IMR-90 (cell line): ENCODE measurements around the gene FADS2. TPM values are rescaled to one million over a fixed set of nuclear protein-coding genes. Genes with fewer than 3 reads are reported as not detected.

Experiments used
- ATAC-seq: fragments of 200-7000 bp; cut with Tn5 transposase; 2 replicates; pipeline ENCODE4 v1.9.1; 2020; ENCODE audit warnings: low read depth, mild to moderate bottlenecking, moderate library complexity
- BruUV-seq: library from RNA; stranded (reverse); fragments of 400-500 nt; replicated peaks from 2 replicates; lab custom pipeline; 2021; lab: Mats Ljungman, UMichigan
- CTCF ChIA-PET: fragments of 300-600 bp; formaldehyde crosslinking; extraction: SDS; loops from one replicate; lab custom pipeline; 2021; ENCODE audit warnings: antibody characterized with exemption; lab: Yijun Ruan, JAX
- POLR2A ChIA-PET: fragments of 300-600 bp; sonication (Branson Sonifier 250); formaldehyde crosslinking; loops from one replicate; lab custom pipeline; 2022; ENCODE audit warnings: antibody characterized with exemption; ENCODE audit not compliant: unreplicated experiment; lab: Charles Lee
- DNase-seq: peaks from one replicate; pipeline ENCODE4 v3.0.0; 2013
- H2AFZ ChIP-seq: replicated peaks from 2 replicates; pipeline ENCODE3; 2013; ENCODE audit warnings: low read length, mild to moderate bottlenecking; ENCODE audit not compliant: poor library complexity
- H2AK5ac ChIP-seq: 2 replicates; pipeline ENCODE4 v1.6.1; 2013; ENCODE audit warnings: low read depth, low read length, inconsistent platforms
- H2AK9ac ChIP-seq: replicated peaks from 2 replicates; pipeline ENCODE3; 2013; ENCODE audit warnings: mild to moderate bottlenecking, low read depth, low read length, moderate library complexity; ENCODE audit not compliant: poor library complexity
- H2BK120ac ChIP-seq: 2 replicates; pipeline ENCODE4 v1.6.1; 2013; ENCODE audit warnings: low read depth, low read length, inconsistent platforms
- H2BK15ac ChIP-seq: 3 replicates; pipeline ENCODE4 v1.6.1; 2013; ENCODE audit warnings: low read depth, low read length, inconsistent platforms
- H2BK20ac ChIP-seq: 2 replicates; pipeline ENCODE4 v1.6.1; 2013; ENCODE audit warnings: low read depth, mild to moderate bottlenecking, inconsistent platforms, low read length, moderate library complexity
- H2BK5ac ChIP-seq: 2 replicates; pipeline ENCODE4 v1.6.1; 2013; ENCODE audit warnings: mild to moderate bottlenecking, low read depth, low read length, inconsistent platforms; ENCODE audit not compliant: poor library complexity, severe bottlenecking
- H3K14ac ChIP-seq: replicated peaks from 2 replicates; pipeline ENCODE4 v1.6.1; 2013; ENCODE audit warnings: low read depth, low read length, inconsistent platforms
- H3K18ac ChIP-seq: 2 replicates; pipeline ENCODE4 v1.6.1; 2013; ENCODE audit warnings: low read depth, low read length, control low read depth
- H3K23ac ChIP-seq: 2 replicates; pipeline ENCODE4 v1.6.1; 2013; ENCODE audit warnings: low read depth, low read length, inconsistent platforms
- H3K27ac ChIP-seq: 2 replicates; pipeline ENCODE4 v1.5.1; 2013; ENCODE audit warnings: mild to moderate bottlenecking, control low read depth, low read length; ENCODE audit not compliant: insufficient read depth
- H3K27me3 ChIP-seq: 2 replicates; pipeline ENCODE4 v1.6.1; 2013; ENCODE audit warnings: low read length; ENCODE audit not compliant: control insufficient read depth, insufficient read depth
- H3K36me3 ChIP-seq: 2 replicates; pipeline ENCODE4 v1.6.1; 2013; ENCODE audit warnings: low read length, mixed read lengths; ENCODE audit not compliant: control insufficient read depth, insufficient read depth
- H3K4ac ChIP-seq: 2 replicates; pipeline ENCODE4 v1.6.1; 2013; ENCODE audit warnings: low read depth, low read length, inconsistent platforms
- H3K4me1 ChIP-seq: 2 replicates; pipeline ENCODE4 v1.6.1; 2013; ENCODE audit warnings: low read length, mixed read lengths; ENCODE audit not compliant: control insufficient read depth, insufficient read depth
- H3K4me2 ChIP-seq: 2 replicates; pipeline ENCODE4 v1.6.1; 2013; ENCODE audit warnings: low read depth, mild to moderate bottlenecking, control low read depth, low read length, moderate library complexity
- H3K4me3 ChIP-seq: 2 replicates; pipeline ENCODE4 v1.5.1; 2013; ENCODE audit warnings: low read depth, mild to moderate bottlenecking, control low read depth, low read length, moderate library complexity; ENCODE audit not compliant: insufficient read depth
- H3K56ac ChIP-seq: 2 replicates; pipeline ENCODE4 v1.6.1; 2013; ENCODE audit warnings: low read length, inconsistent platforms; ENCODE audit not compliant: insufficient read depth; ENCODE audit errors: extremely low read depth
- H3K79me1 ChIP-seq, 2 experiments: 2 replicates each; pipeline ENCODE4 v1.6.1; 2013; ENCODE audit warnings: low read length in 2 of 2, inconsistent platforms in 1 of 2, low read depth in 1 of 2
- H3K9ac ChIP-seq: 2 replicates; pipeline ENCODE4 v1.6.1; 2013; ENCODE audit warnings: low read depth, low read length, control low read depth
- H3K9me1 ChIP-seq: 2 replicates; pipeline ENCODE4 v1.6.1; 2013; ENCODE audit warnings: low read length, inconsistent platforms; ENCODE audit not compliant: insufficient read depth
- H3K9me3 ChIP-seq: 2 replicates; pipeline ENCODE4 v1.6.1; 2013; ENCODE audit warnings: low read length; ENCODE audit not compliant: control insufficient read depth, insufficient read depth
- H4K20me1 ChIP-seq: 2 replicates; pipeline ENCODE4 v1.6.1; 2013; ENCODE audit warnings: low read length, inconsistent platforms; ENCODE audit not compliant: insufficient read depth
- H4K5ac ChIP-seq: 2 replicates; pipeline ENCODE4 v1.6.1; 2013; ENCODE audit warnings: mild to moderate bottlenecking, low read depth, low read length, control low read depth
- H4K8ac ChIP-seq, 2 experiments: 2 replicates each; pipeline ENCODE4 v1.6.1; 2013; ENCODE audit warnings: low read depth in 2 of 2, low read length in 2 of 2, control low read depth in 1 of 2, inconsistent platforms in 1 of 2
- H4K91ac ChIP-seq: 2 replicates; pipeline ENCODE4 v1.6.1; 2013; ENCODE audit warnings: low read depth, low read length, inconsistent platforms; ENCODE audit not compliant: insufficient read depth
- BHLHE40 ChIP-seq: fragments of 150-350 bp; IDR thresholded peaks from 2 replicates; pipeline ENCODE4 v1.6.1; 2016; ENCODE audit warnings: mild to moderate bottlenecking, low read depth, low read length
- CEBPB ChIP-seq: IDR thresholded peaks from 2 replicates; pipeline ENCODE4 v1.6.1; 2012; ENCODE audit warnings: low read depth, low read length, improper control_type of control experiment
- CHD1 ChIP-seq: IDR thresholded peaks from 2 replicates; pipeline ENCODE4 v1.6.1; 2012; ENCODE audit warnings: low read depth, low read length, improper control_type of control experiment
- CTCF ChIP-seq: conservative IDR thresholded peaks from 2 replicates; pipeline ENCODE4 v1.5.1; 2012; ENCODE audit warnings: mild to moderate bottlenecking, low read depth, low read length, improper control_type of control experiment
- ELK1 ChIP-seq: fragments of 150-350 bp; IDR thresholded peaks from 2 replicates; pipeline ENCODE4 v1.6.1; 2016; ENCODE audit warnings: low read depth, mild to moderate bottlenecking, low read length, moderate library complexity, borderline replicate concordance
- FOS ChIP-seq: fragments of 150-350 bp; IDR thresholded peaks from 2 replicates; pipeline ENCODE4 v1.6.1; 2016; ENCODE audit warnings: low read depth, low read length
- MAFK ChIP-seq: IDR thresholded peaks from 2 replicates; pipeline ENCODE4 v1.6.1; 2012; ENCODE audit warnings: low read depth, low read length, improper control_type of control experiment
- MAZ ChIP-seq: IDR thresholded peaks from 2 replicates; pipeline ENCODE4 v1.6.1; 2012; ENCODE audit warnings: low read depth, mild to moderate bottlenecking, low read length, improper control_type of control experiment, moderate library complexity, borderline replicate concordance
- MXI1 ChIP-seq: IDR thresholded peaks from 2 replicates; pipeline ENCODE4 v1.6.1; 2012; ENCODE audit warnings: low read depth, mild to moderate bottlenecking, low read length, moderate library complexity, borderline replicate concordance
- NFE2L2 ChIP-seq: fragments of 150-350 bp; IDR thresholded peaks from 2 replicates; pipeline ENCODE4 v1.6.1; 2016; ENCODE audit warnings: low read depth, mild to moderate bottlenecking, low read length
- POLR2A ChIP-seq: IDR thresholded peaks from 2 replicates; pipeline ENCODE4 v1.6.1; 2012; ENCODE audit warnings: mild to moderate bottlenecking, low read depth, low read length
- RAD21 ChIP-seq: IDR thresholded peaks from 2 replicates; pipeline ENCODE4 v1.6.1; 2012; ENCODE audit warnings: low read length, improper control_type of control experiment
- RCOR1 ChIP-seq: IDR thresholded peaks from 2 replicates; pipeline ENCODE4 v1.6.1; 2012; ENCODE audit warnings: mild to moderate bottlenecking, low read length, improper control_type of control experiment; ENCODE audit not compliant: insufficient replicate concordance
- RFX5 ChIP-seq: IDR thresholded peaks from 2 replicates; pipeline ENCODE4 v1.8.0; 2012; ENCODE audit warnings: low read depth, mild to moderate bottlenecking, low read length, moderate library complexity
- SMC3 ChIP-seq: fragments of 150-350 bp; IDR thresholded peaks from 2 replicates; pipeline ENCODE4 v1.6.1; 2016; ENCODE audit warnings: low read depth, mild to moderate bottlenecking, antibody characterized with exemption, low read length, moderate library complexity
- USF2 ChIP-seq: fragments of 150-350 bp; IDR thresholded peaks from 2 replicates; pipeline ENCODE4 v1.6.1; 2017; ENCODE audit warnings: mild to moderate bottlenecking, antibody characterized with exemption, low read length, low read depth
- WGBS, 2 experiments: methylation state at CpG; one replicate each; pipeline versions ENCODE4 v1.1.5 to v1.1.7; 2013; ENCODE audit warnings: missing lambda C conversion rate in 2 of 2; ENCODE audit not compliant: insufficient read length in 1 of 2; ENCODE audit errors: extremely low coverage in 2 of 2; 5-methylcytosine and 5-hydroxymethylcytosine counted together
- dilution Hi-C: fragments of 300-500 bp; cut with HindIII; formaldehyde crosslinking; loops from one replicate; pipeline ENCODE4 v1.14.3; 2018; ENCODE audit warnings: low sequenced_read_pairs; ENCODE audit not compliant: unreplicated experiment
- in situ Hi-C: fragments of 300-500 bp; cut with MboI; formaldehyde crosslinking; loops from 3 replicates; pipeline ENCODE4 v1.14.3; 2019; ENCODE audit warnings: low sequenced_read_pairs, inconsistent platforms, mixed read lengths
- intact Hi-C: fragments of 100-400 bp; cut with micrococcal nuclease; formaldehyde crosslinking; loops from 2 replicates; pipeline ENCODE4 v1.10.0; 2022
- polyA plus RNA-seq, 3 experiments: library from polyadenylated mRNA; depleted of rRNA; stranded (reverse); fragments of >200 nt; gene quantifications; 2 replicates each; pipeline ENCODE4 v1.2.3, GENCODE V29; 2012; ENCODE audit warnings: low replicate concordance in 1 of 3
- total RNA-seq: library from RNA; depleted of rRNA; stranded (reverse); fragments of >200 nt; gene quantifications from 2 replicates; pipeline ENCODE4 v1.2.3, GENCODE V29; 2012

Gene FADS2
- total and polyA plus RNA-seq, 2 of the 4 experiments (the other 2 are of a cell fraction): 33.3 to 88.4 TPM

- ChIA-PET POLR2A (no interaction called here), CTCF (interaction anchor here (3.7 kb wide), 1 partner anchor 180 kb away, joined by 13 read pairs; no protein-coding TSS in a partner anchor)
- H4K8ac ChIP-seq: no peak overlapping the region
- H2BK120ac ChIP-seq: no peak overlapping the region
- H2BK15ac ChIP-seq: no peak overlapping the region
- no TSS peak for BruUV-seq
- H3K4me2 ChIP-seq: no peak overlapping the region
- H3K18ac ChIP-seq: no peak overlapping the region
- H3K14ac ChIP-seq: no peak overlapping the region
- no peaks in the 10 kb centered on the region for H3K9me1 ChIP-seq
- H3K79me1 ChIP-seq: no peaks in the 10 kb centered on the region
- ATAC-seq: no peak
- H3K9ac ChIP-seq: no peak overlapping the region
- intact Hi-C loops (no loop called here), in situ Hi-C loops (no loop called here), dilution Hi-C loops (no loop called here)
- no peaks in the 10 kb centered on the region for H4K20me1 ChIP-seq
- H3K4me1 ChIP-seq: no peaks in the 10 kb centered on the region
- H2AFZ ChIP-seq: no peak overlapping the region
- H2BK20ac ChIP-seq: no peak overlapping the region
- H3K23ac ChIP-seq: no peak overlapping the region; the same call in 1 of the 2 replicates
- no peak overlapping the region for H3K56ac ChIP-seq
- H4K91ac ChIP-seq: no peak overlapping the region
- no peaks in the 10 kb centered on the region for H3K9me3 ChIP-seq
- no peak overlapping the region for H4K5ac ChIP-seq
- WGBS, 2 experiments: no CpG with 5 or more reads among the region's 11 CpGs
- no peak overlapping the region for H3K27ac ChIP-seq
- H3K4me3 ChIP-seq: no peak overlapping the region
- no peak overlapping the region for H2AK5ac ChIP-seq
- no peak overlapping the region for H3K4ac ChIP-seq
- TF ChIP-seq CTCF (no peak), RFX5 (no peak), RCOR1 (no peak), MXI1 (no peak), MAZ (no peak), CHD1 (no peak), CEBPB (no peak), BHLHE40 (no peak), POLR2A (no peak), MAFK (no peak), NFE2L2 (no peak), ELK1 (no peak), RAD21 (no peak), SMC3 (no peak), USF2 (no peak), FOS (no peak)
- no peak for DNase-seq
- no peaks in the 10 kb centered on the region for H3K27me3 ChIP-seq
- H2BK5ac ChIP-seq: no peak overlapping the region
- no peak overlapping the region for H2AK9ac ChIP-seq
- H3K36me3 ChIP-seq: peaks cover 1% of the 10 kb centered on the region; the same call in 1 of the 2 replicates
These were observed 74.2 kb downstream of the FADS2 start for GRCh38 chr11:61902313-61902712.
